BJ (cell line): Measurements from ENCODE around the gene BCAR1. TPM values are rescaled to one million over a fixed set of nuclear protein-coding genes. Genes with fewer than 3 reads are reported as not detected.
"Not testable (repeated sequence)": the region's sequence is repeated elsewhere in the genome, so short reads cannot be mapped to it uniquely, and the experiment has no call there.

Source experiments
- CTCF ChIA-PET: fragments of 350-600 bp; formaldehyde crosslinking; extraction: SDS; loops from one replicate; lab custom pipeline; 2021; ENCODE audit warnings: antibody characterized with exemption, inconsistent platforms; lab: Yijun Ruan, JAX
- POLR2A ChIA-PET: fragments of 300-600 bp; sonication (Branson Sonifier 250); formaldehyde crosslinking; extraction: SDS; loops from one replicate; lab custom pipeline; 2021; ENCODE audit warnings: antibody characterized with exemption; lab: Charles Lee
- DNase-seq: peaks from one replicate; pipeline ENCODE4 v3.0.0-alpha.2; 2011; ENCODE audit warnings: low read depth
- H3K27me3 ChIP-seq: 2 replicates; pipeline ENCODE4 v1.6.0; 2011; ENCODE audit warnings: low read length; ENCODE audit not compliant: control insufficient read depth, insufficient read depth
- H3K36me3 ChIP-seq: 2 replicates; pipeline ENCODE4 v1.5.1; 2011; ENCODE audit warnings: low read length; ENCODE audit not compliant: control insufficient read depth, insufficient read depth
- H3K4me3 ChIP-seq: 2 replicates; pipeline ENCODE4 v1.5.1; 2011; ENCODE audit warnings: low read depth, mild to moderate bottlenecking, control low read depth, low read length
- CTCF ChIP-seq: IDR thresholded peaks from 2 replicates; pipeline ENCODE4 v1.5.1; 2011; ENCODE audit warnings: low read depth, mild to moderate bottlenecking, control low read depth, inconsistent platforms, low read length, moderate library complexity; ENCODE audit not compliant: insufficient read depth
- polyA plus RNA-seq: library from polyadenylated mRNA; depleted of rRNA; stranded (reverse); fragments of >200 nt; gene quantifications from 2 replicates; pipeline ENCODE4 v1.2.3, GENCODE V29; 2011

The BCAR1 gene
- polyA plus RNA-seq, 1 experiment, result 57.3 TPM

GRCh38 chr16:75271441-75272096 lies 20.1 kb upstream of the BCAR1 start:
- Histone ChIP-seq H3K4me3 (no peak overlapping the region), H3K36me3 (no peaks in the 10 kb centered on the region), H3K27me3 (no peaks in the 10 kb centered on the region)
- ChIA-PET CTCF (no interaction called here), POLR2A (no interaction called here)
- no peak for TF ChIP-seq CTCF
- no peak for DNase-seq

- H3K36me3 ChIP-seq, DNase-seq, H3K4me3 ChIP-seq, POLR2A ChIA-PET, CTCF ChIA-PET, H3K27me3 ChIP-seq: not testable (repeated sequence)
Observed at GRCh38 chr16:75269358-75269757, 17.9 kb upstream of the BCAR1 start.

- no peak for DNase-seq
- ChIA-PET POLR2A (no interaction called here), CTCF (interaction anchor here (0.8 to 3.0 kb wide), 2 partner anchors 34 to 197 kb away, joined by 3 to 8 read pairs; no protein-coding TSS in a partner anchor)
- Histone ChIP-seq H3K4me3 (no peak overlapping the region), H3K27me3 (no peaks in the 10 kb centered on the region), H3K36me3 (peaks cover 13% of the 10 kb centered on the region)
- TF ChIP-seq CTCF, result no peak
Observed at GRCh38 chr16:75267631-75268264, 16.3 kb upstream of the BCAR1 start.

GRCh38 chr16:75266738-75267630 lies 15.6 kb upstream of the BCAR1 start:
- no peak for DNase-seq
- no peaks in the 10 kb centered on the region for H3K27me3 ChIP-seq
- no peak overlapping the region for H3K4me3 ChIP-seq
- ChIA-PET POLR2A (no interaction called here), CTCF (interaction anchor here (0.5 to 3.0 kb wide), 2 partner anchors 33 to 49 kb away, joined by 3 to 8 read pairs; no protein-coding TSS in a partner anchor)
- peaks cover 15% of the 10 kb centered on the region for H3K36me3 ChIP-seq
- no peak for TF ChIP-seq CTCF

- Histone ChIP-seq H3K27me3 (no peaks in the 10 kb centered on the region), H3K36me3 (peaks cover 17% of the 10 kb centered on the region), H3K4me3 (peak overlapping the region; percentile 98)
- CTCF ChIA-PET, result interaction anchor here (1.3 to 3.0 kb wide), 2 partner anchors 27 to 32 kb away, joined by 5 to 8 read pairs; no protein-coding TSS in a partner anchor
- no peak for DNase-seq
- TF ChIP-seq CTCF, result no peak
- POLR2A ChIA-PET, result no interaction called here
Observed at GRCh38 chr16:75265911-75266701, 14.7 kb upstream of the BCAR1 start.
